ENCODE measurements around the gene CENPT. TPM values are rescaled to one million over a fixed set of nuclear protein-coding genes. Genes with fewer than 3 reads are reported as not detected.

The CENPT gene
- total and polyA plus RNA-seq, 2 donors (not counting 1 experiment from before 2014, with no cell fraction given) = 75.0 to 169 TPM

- H3K36me3 ChIP-seq (replicated peaks in 1 of 2; ENCODE audit: control extremely low read depth in 1 of 2, control insufficient read depth in 1 of 2, extremely low read depth in 1 of 2, insufficient read depth in 2 of 2, low read length in 1 of 2) = peaks cover 0 to 47% of the 10 kb centered on the region in 2 experiments
- H3K27me3 Mint-ChIP-seq = no peaks in the 10 kb centered on the region
- TF ChIP-seq EZH2 (IDR thresholded peaks at IDR 0.05; ENCODE audit: borderline replicate concordance, insufficient read depth, low read depth, low read length, poor library complexity, severe bottlenecking) (no peak), CTCF (IDR thresholded peaks at IDR 0.05) (no peak)
Observed at GRCh38 chr16:67885976-67886375, 38.5 kb upstream of the CENPT start.

GRCh38 chr16:67885545-67885944, 38.1 kb upstream of the CENPT start:
- H3K36me3 ChIP-seq (replicated peaks in 1 of 2; ENCODE audit: control extremely low read depth in 1 of 2, control insufficient read depth in 1 of 2, extremely low read depth in 1 of 2, insufficient read depth in 2 of 2, low read length in 1 of 2) = peaks cover 0 to 52% of the 10 kb centered on the region in 2 experiments
- Mint-ChIP-seq H3K27me3 (no peaks in the 10 kb centered on the region), H3K27ac (no peak overlapping the region), H3K9me3 (ENCODE audit: insufficient read depth) (no peaks in the 10 kb centered on the region), H3K4me3 (no peak overlapping the region), H3K4me1 (no peaks in the 10 kb centered on the region)
- H3K9me3 ChIP-seq (ENCODE audit: control extremely low read depth in 1 of 3, control insufficient read depth in 2 of 3, insufficient read depth in 1 of 3, low read length in 2 of 3) = no peaks in the 10 kb centered on the region
- H3K4me3 ChIP-seq (ENCODE audit: control extremely low read depth in 1 of 5, extremely low read depth in 1 of 5, insufficient read depth in 1 of 5, low read depth in 2 of 5, low read length in 4 of 5) = no peak overlapping the region
- 98% methylated on average over 9 of the region's 12 CpGs for WGBS (ENCODE audit: insufficient coverage)
- H3K27me3 ChIP-seq (replicated peaks in 1 of 4; ENCODE audit: control extremely low read depth in 1 of 4, control insufficient read depth in 3 of 4, insufficient read depth in 4 of 4, low read length in 3 of 4) = no peaks in the 10 kb centered on the region
- intact Hi-C loops (cut with micrococcal nuclease) = no loop called here
- H3K4me2 ChIP-seq (replicated peaks; ENCODE audit: low read depth, low read length, poor library complexity, severe bottlenecking) = no peak overlapping the region
- ChIA-PET POLR2A (interaction anchor here (1.7 kb wide), 1 partner anchor 155 kb away, joined by 12 read pairs; no protein-coding TSS in a partner anchor), CTCF (interaction anchor here (0.5 to 9.3 kb wide), 14 partner anchors 11 to 365 kb away, joined by 3 to 151 read pairs (median 4); partner anchors contain the start of gene LCAT)
- H3K4me1 ChIP-seq (ENCODE audit: control insufficient read depth in 2 of 2, insufficient read depth in 2 of 2, low read length in 2 of 2) = no peaks in the 10 kb centered on the region
- TF ChIP-seq CTCF (IDR thresholded peaks at IDR 0.05) (no peak), EZH2 (IDR thresholded peaks at IDR 0.05; ENCODE audit: borderline replicate concordance, insufficient read depth, low read depth, low read length, poor library complexity, severe bottlenecking) (no peak)
- no peak overlapping the region for H3K9ac ChIP-seq (ENCODE audit: low read length)
- ATAC-seq (ENCODE audit: low read depth) = no peak
- no peak overlapping the region for H3K27ac ChIP-seq (ENCODE audit: low read length in 2 of 2)
- no peak for DNase-seq
- no peak overlapping the region for H2AFZ ChIP-seq (ENCODE audit: insufficient read depth, low read depth, low read length, poor library complexity, severe bottlenecking)
- H4K20me1 ChIP-seq (ENCODE audit: control insufficient read depth, insufficient read depth, low read length, poor library complexity, severe bottlenecking) = no peaks in the 10 kb centered on the region
- H3K79me2 ChIP-seq (ENCODE audit: control insufficient read depth, insufficient read depth, low read length) = peaks cover 6% of the 10 kb centered on the region

More at GRCh38 chr16:67885976-67886375, 38.5 kb upstream of the CENPT start:
- Histone ChIP-seq H3K27ac (ENCODE audit: low read length in 2 of 2) (no peak overlapping the region), H3K27me3 (replicated peaks in 1 of 4; ENCODE audit: control extremely low read depth in 1 of 4, control insufficient read depth in 3 of 4, insufficient read depth in 4 of 4, low read length in 3 of 4) (no peaks in the 10 kb centered on the region), H3K9ac (ENCODE audit: low read length) (no peak overlapping the region), H4K20me1 (ENCODE audit: control insufficient read depth, insufficient read depth, low read length, poor library complexity, severe bottlenecking) (no peaks in the 10 kb centered on the region), H3K79me2 (ENCODE audit: control insufficient read depth, insufficient read depth, low read length) (peaks cover 6% of the 10 kb centered on the region), H3K4me1 (ENCODE audit: control insufficient read depth in 2 of 2, insufficient read depth in 2 of 2, low read length in 2 of 2) (no peaks in the 10 kb centered on the region), H3K4me2 (replicated peaks; ENCODE audit: low read depth, low read length, poor library complexity, severe bottlenecking) (no peak overlapping the region), H3K4me3 (ENCODE audit: control extremely low read depth in 1 of 5, extremely low read depth in 1 of 5, insufficient read depth in 1 of 5, low read depth in 2 of 5, low read length in 4 of 5) (no peak overlapping the region), H2AFZ (ENCODE audit: insufficient read depth, low read depth, low read length, poor library complexity, severe bottlenecking) (no peak overlapping the region), H3K9me3 (ENCODE audit: control extremely low read depth in 1 of 3, control insufficient read depth in 2 of 3, insufficient read depth in 1 of 3, low read length in 2 of 3) (no peaks in the 10 kb centered on the region)
- Mint-ChIP-seq H3K4me1 (no peaks in the 10 kb centered on the region), H3K9me3 (ENCODE audit: insufficient read depth) (no peaks in the 10 kb centered on the region), H3K4me3 (no peak overlapping the region), H3K27ac (no peak overlapping the region)
- over 99% methylated on average over 16 of the region's 19 CpGs for WGBS (ENCODE audit: insufficient coverage)
- ChIA-PET CTCF (interaction anchor here (0.5 to 9.3 kb wide), 10 partner anchors 13 to 365 kb away, joined by 3 to 151 read pairs (median 4); no protein-coding TSS in a partner anchor), POLR2A (interaction anchor here (1.7 kb wide), 1 partner anchor 155 kb away, joined by 12 read pairs; no protein-coding TSS in a partner anchor)
- intact Hi-C loops (cut with micrococcal nuclease) = no loop called here
- DNase-seq = no peak
- ATAC-seq (ENCODE audit: low read depth) = no peak
